ENCODE data around the gene MYZAP.

DNA sequence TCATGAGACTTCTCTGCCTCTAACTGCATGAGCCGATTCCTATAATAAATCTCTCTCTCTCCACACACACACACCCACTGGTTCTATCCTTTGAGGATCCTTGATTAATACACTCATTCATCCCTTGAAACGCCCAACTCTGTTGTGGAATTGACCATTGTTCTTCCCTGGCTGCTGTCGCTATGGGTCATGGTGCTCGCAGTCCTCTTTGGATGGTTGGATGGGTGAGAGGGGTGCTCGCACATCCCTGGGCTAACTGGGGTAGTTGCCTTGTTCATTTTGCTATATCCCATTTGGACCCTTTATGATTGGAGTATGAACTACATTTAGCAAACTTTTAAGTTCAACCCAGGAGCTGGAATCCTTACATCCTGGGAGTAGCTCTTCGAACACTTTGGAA is 33.9 kb upstream of the MYZAP start:
- TF ChIP-seq, protein P1, sequence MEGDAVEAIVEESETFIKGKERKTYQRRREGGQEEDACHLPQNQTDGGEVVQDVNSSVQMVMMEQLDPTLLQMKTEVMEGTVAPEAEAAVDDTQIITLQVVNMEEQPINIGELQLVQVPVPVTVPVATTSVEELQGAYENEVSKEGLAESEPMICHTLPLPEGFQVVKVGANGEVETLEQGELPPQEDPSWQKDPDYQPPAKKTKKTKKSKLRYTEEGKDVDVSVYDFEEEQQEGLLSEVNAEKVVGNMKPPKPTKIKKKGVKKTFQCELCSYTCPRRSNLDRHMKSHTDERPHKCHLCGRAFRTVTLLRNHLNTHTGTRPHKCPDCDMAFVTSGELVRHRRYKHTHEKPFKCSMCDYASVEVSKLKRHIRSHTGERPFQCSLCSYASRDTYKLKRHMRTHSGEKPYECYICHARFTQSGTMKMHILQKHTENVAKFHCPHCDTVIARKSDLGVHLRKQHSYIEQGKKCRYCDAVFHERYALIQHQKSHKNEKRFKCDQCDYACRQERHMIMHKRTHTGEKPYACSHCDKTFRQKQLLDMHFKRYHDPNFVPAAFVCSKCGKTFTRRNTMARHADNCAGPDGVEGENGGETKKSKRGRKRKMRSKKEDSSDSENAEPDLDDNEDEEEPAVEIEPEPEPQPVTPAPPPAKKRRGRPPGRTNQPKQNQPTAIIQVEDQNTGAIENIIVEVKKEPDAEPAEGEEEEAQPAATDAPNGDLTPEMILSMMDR (IDR thresholded peaks at IDR 0.05) = no peak
- no peak for TF ChIP-seq POLR2A (IDR thresholded peaks at IDR 0.05)

All from ovary (tissue), 3 donors.